GM18502 (cell line): ENCODE results near the gene BIK.
"Not testable (repeated sequence)": the region's sequence is repeated elsewhere in the genome, so short reads cannot be mapped to it uniquely, and the experiment has no call there.

Source experiments
- ATAC-seq: cut with Tn5 transposase; IDR thresholded peaks from one replicate; pipeline ENCODE4 v1.9.1; 2021; ENCODE audit warnings: mild to moderate bottlenecking; ENCODE audit not compliant: unreplicated experiment, poor library complexity

The BIK gene

DNA sequence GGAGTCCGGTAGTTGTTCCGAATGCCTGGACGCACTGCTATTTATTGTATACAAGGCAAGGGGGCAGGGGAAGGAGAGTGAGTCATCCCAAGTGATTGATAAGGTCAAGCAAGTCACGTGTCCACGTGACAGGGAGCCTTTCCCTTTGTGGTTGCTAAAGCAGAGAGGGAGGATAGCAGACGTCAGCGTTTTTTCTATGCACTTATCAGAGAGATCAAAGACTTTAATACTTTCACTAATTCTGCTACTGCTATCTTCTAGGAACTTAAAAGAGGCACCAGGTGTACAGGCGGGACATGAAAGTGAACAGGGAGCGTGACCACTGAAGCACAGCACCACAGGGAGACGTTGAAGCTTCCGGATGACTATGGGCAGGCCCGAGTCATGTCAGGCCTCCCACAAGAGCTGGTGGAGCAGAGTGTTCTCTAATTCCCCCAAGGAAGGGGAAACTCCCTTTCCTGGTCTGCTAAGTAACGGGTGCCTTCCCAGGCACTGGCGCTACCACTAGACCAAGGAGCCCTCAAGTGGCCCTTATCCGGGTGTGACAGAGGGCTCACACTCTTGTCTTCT is 6.4 kb upstream of the BIK start:
- ATAC-seq: not testable (repeated sequence)

DNA sequence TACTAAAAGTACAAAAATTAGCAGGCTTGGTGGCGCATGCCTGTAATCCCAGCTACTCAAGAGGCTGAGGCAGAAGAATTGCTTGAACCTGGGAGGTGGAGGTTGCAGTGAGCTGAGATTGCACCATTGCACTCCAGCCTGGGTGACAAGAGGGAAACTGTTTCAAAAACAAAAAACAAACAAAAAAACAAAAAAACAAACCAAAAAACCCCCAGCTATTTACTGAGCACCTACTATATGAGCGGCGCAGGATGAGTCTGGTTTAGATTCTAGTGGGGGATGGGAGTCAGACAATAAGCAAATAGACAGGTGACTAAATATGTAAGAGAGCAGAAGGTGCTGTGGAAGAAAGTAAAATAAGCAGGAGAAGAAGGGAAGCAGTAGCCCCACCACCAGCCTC is 5.6 kb upstream of the BIK start:
- not testable (repeated sequence) for ATAC-seq

DNA sequence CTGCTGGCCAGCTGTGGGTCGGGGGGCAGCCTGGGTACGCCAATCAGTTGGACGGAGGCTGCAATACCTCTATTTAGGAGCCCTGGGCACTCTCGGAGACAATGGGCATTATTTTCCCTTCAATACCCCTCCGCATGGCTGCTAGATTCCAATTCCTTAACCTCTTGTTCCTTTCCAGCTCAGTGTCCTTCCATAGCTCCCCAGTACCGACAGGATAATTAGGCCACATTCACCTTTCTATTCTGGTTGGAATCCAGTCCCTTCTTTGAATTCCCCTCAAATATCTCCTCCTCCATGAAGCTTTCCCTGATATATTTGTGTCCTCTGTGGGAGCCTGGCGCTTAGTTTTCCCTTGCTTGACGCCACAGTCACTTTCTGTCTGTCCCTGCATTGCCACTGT is 4.2 kb upstream of the BIK start:
- ATAC-seq: no peak

DNA sequence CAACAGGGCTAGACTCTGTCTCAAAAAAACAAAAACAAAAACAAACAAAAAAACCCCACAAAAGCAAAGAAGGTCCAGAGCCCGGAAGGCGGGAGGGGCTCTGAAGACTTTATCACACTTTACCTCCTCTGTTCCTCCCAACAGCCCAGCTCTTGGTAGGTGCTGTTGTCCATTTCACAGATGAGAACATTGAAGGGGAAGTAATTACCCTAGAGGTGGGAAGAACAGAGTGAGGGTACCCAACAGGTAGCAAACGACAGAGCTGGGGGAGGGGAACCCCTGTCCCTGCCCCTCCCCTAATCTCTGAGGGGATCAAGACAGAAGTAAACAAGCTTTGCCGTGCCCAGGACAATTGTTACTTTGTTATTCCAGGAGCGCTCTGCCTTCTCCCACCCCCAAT is 1.0 kb upstream of the BIK start:
- ATAC-seq: no peak

DNA sequence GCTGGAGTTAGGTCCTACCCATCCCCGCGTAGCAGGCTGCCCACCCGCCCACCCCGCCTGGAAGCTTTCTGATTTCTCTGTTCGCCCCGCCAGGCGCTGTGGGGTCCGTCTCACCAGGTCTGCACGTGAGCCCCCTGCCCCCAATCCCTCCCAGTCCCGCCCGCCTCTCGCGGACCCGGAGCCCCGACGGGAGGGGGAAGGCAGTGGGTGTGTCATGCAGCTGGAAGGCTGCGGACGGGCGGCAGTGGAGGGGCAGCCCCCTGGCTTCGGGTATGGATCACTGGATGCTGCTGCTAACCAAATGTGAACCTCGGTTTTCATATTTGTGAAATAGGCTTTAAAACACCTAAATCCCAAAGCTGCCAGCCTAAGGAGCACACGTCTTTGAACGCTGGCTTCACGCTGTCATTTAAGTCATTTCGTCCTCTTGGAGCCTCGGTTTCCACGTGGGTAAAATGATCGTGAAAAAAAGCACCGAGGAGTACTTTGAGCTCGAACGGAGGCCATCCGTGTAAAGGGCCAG is 568 bp upstream of the BIK start:
- ATAC-seq: no peak

DNA sequence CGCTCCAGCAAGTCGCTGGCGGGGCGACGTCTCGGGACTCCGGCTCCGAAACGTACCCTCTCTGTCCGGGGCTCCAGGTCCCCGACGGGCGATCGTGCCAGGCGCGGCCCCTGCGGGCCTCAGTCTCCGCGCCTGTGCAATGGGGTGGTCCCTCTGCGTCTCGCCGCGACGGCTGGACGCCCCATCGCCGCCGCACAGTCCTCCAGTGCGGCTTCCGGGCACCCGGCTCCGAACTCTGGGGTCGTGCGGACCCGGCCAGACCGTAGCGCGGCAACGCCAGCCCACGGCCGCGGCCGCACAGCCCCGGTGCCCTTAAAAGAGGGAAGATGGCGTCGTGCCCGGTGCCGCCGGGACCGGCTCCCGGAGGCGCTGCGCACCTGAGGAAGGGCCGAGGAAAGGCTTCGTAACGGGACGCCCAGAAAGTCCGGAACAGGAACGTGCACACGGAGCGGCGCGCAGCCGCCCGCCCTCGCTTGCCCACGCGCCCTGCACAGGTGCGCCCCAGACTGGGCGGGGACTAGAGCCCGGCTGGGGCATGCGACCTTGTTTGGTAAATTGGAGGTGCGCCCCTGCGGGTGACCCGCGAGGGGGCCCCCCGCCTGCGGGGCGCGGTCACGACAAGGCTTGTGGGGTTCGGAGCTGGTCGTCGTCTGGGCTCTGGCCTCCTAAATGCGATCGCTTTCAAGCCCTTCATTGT is 525 bp downstream of the BIK start:
- ATAC-seq: no peak

DNA sequence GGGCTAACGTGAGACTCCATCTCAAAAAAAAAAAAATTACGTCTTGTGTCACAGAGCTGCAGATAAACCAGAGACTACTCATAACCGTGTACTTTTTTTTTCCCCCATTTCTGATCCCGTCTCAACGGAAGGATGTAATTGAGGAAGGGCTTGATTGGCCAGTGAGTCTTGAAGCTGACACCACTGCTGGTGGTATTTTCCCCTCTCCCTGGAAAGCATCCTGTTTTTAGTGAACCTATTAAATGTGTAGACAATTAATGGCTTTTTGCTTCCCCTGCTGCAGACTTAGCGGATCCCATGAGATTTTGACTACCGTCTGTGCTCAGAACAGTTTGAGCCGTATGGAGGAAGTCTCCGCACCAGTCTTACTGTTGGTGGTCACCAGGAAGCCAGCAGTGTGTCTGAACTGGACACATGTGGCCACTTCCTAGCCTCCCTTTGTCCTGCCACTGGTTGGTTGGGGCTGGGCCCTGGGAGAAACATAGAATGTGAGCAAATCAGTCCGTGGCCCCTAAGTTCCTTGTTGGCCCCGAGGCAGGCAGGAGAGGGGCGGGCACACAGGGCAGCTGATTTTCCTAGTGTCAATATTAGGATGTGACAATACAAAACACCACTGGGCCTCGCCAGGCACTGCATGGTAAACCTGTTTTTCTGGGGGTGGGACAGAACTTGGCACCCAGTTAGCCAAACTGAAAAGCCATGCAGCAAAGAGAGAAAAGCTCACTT is 3.1 kb downstream of the BIK start:
- ATAC-seq: no peak

DNA sequence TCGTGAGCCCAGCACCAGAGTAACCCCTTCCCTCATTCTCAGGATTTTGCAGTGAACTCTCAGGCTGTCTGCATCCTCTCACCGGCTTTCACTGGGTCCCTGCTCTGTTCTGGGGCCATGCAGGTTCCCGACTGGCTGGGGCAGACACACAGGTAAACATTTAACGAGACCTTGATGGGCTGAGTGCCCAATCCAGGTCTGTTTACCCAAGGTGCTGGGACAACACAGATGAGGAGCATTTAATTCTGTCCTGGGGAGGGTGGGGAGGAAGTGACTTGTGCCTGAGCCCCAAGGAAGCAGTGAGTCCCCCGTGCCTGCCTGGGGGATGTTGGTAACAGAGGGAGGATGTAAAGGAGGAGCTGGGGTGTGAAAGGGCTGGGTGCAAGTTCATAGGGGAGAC is 4.4 kb downstream of the BIK start:
- no peak for ATAC-seq

DNA sequence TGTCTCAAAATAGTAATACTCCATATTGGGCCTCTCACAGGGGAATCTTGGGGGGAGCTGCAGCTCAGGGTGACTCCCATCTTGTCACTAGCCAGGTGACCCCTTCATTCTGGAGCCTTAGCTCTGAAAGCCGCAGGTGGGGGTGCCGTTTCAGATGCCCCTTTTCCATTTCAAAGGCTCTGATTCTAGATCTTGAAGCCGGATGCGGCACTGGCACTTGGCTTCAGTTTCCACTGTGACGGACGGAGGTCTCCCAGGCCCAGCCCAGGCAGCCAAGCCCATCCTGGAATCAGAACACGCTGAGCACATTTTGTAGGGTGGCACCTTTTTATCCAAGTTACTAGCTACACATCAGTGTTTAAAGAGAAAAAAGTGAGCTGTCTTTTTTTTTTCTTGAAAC is 6.4 kb downstream of the BIK start:
- ATAC-seq: no peak

DNA sequence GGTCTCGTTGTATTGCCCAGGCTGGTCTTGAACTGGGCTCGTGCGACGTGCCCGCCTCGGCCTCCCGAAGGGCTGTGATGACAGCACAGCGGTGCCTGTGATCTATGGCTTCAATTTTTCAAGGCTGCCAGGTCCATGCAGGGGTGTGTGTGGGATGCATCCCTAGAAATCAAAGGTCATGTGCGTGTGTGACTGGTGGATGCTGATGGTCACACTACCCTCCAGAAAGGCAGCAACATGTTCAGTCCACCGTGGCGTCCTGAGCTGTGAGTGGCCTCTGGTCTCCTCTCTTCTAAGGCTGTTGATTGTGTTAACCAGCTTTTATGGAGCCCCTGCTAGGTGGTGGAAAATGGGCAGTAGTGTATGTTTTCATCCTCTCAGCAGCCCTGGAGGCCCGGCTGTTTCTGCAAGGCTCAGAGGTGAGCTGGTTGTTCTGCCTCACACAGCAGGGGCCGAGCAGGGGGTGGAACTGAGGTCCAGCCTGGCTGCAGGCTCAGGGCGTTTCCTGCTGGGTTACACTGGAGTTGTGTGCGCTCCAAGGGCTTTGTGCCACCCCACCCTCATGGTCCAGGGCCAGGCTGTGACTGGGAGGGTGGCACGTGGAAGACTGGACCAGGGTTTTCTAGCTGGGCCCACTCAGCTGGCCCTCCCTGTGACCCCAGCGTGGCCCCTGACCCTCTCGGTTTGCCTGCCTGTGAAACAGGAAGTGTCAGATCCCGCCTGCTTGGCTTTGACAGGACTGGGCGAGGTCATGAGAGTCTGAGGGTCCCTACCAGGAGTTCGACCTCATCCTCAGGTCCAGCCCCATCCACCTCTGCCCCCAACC is 7.7 kb downstream of the BIK start:
- no peak for ATAC-seq

DNA sequence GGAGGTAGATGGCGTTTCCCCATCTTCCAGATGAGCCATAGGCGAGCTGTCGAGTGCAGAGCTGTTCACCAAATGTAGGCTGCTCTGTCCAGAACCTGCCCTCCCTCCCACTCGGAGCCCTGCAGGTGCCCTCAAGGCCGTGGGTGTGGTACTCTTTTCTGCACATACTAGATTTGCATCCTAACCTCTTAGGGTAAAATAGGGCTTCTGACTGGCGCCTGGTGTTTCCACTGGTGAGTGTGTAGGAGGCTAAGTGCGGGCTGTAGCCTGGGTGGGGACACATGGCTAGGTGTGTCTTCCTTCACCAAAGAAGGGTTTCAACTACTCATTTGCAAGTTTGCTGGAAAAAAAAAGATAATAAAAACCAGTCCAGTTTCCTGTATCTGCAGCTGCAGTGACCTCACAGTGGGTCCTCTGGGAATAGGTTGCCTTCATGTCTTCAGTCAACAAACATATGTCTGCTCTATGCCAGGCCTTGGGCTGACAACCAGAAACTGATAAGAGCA is 8.5 kb downstream of the BIK start:
- no peak for ATAC-seq

DNA sequence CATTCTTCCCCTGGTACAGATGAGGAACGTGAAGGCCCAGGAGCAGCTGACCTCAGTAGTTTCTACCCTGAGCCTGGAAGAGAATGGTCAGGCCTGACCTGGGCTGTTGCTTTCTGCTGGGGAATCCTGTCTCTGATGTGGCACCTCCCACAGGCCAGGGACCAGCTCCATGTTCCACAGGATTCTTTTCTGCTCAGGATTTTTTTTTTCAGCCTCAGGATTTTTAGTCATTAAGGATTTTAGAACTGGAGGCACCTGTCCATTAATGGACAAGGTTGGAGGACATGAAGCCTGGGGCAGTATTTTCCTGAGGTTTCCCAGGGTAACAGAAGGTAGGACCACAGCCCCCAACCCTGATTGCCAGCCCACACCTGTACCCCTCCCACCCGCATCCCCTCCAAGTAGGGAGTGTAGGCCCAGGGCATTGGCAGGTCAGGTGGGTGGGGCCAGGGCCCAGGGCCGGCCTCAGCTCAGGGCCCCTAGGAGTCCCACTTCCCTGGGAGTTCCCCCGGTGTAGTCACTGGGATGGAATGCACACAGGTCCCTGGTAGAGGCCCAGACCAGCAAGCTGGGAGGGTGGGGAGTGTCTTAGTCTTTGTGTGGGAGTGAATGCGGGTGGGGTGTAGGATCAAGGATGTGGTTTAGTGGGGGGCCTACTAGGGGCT is 16.1 kb downstream of the BIK start:
- no peak for ATAC-seq

DNA sequence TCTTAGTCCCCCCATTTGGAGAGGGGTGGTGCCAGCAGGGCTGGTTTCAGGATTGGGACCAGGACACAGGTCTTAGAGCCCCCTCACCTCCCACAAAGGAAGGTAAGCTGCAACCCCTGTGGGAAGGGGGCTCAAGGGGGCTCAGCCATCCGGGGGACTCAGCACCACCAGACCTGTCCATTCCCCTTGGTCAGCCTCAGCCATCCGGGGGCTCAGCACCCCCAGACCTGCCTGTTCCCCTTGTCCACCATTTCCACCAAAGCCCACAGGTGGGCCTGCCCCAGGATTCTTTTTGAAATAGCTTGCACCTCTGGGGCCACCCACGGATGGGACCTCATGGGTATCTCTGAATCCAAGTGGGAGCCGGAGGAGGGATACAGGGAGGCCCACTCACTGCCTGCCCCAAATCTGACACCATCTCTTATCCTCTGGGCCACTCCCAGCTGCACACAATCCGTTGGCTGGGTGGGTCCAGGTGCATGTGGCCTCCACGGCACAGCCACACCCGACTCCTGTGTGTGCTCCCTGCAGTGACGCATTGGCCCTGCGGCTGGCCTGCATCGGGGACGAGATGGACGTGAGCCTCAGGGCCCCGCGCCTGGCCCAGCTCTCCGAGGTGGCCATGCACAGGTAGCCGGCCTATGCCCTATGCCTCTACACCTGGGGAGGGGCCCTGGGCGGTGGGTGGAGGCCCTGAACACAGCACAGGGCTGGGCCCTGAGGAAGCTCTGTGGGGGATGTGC is 16.8 kb downstream of the BIK start:
- ATAC-seq: no peak

DNA sequence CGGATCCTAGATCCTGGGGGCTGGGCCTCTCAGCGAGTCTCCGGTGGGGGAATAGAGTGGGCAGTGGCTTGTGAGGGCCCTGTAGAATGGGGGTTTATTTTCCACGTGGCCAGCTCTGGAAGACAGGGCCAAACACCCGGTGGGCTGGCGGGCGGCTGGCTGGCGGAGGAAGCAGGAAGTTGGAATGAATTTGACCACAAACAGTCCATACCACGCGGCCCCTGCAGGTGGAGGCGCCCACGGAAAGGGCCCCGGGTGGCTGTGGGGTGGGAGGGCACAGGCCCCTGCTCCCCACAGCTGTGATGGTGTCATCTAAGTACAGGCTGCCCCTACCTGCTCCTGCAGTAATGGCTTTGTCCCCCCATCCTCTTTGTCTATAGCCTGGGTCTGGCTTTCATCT is 17.6 kb downstream of the BIK start:
- ATAC-seq: no peak

DNA sequence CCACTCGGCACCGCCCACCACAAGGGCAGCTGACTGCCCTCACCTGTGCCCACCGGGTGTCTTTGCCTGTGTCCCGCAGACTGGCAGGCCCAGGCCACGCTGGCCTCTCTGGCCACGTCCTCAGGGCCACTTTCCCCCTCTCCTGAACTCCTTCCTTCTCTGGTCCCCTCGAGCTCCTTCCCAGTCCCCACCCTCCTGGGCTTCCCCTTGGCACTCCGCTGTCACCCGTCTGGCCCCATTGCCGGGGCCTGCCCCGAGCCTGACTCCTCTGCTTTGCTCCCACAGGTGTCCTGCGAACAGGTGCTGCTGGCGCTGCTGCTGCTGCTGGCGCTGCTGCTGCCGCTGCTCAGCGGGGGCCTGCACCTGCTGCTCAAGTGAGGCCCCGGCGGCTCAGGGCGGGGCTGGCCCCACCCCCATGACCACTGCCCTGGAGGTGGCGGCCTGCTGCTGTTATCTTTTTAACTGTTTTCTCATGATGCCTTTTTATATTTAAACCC is 18.4 kb downstream of the BIK start:
- ATAC-seq: no peak

DNA sequence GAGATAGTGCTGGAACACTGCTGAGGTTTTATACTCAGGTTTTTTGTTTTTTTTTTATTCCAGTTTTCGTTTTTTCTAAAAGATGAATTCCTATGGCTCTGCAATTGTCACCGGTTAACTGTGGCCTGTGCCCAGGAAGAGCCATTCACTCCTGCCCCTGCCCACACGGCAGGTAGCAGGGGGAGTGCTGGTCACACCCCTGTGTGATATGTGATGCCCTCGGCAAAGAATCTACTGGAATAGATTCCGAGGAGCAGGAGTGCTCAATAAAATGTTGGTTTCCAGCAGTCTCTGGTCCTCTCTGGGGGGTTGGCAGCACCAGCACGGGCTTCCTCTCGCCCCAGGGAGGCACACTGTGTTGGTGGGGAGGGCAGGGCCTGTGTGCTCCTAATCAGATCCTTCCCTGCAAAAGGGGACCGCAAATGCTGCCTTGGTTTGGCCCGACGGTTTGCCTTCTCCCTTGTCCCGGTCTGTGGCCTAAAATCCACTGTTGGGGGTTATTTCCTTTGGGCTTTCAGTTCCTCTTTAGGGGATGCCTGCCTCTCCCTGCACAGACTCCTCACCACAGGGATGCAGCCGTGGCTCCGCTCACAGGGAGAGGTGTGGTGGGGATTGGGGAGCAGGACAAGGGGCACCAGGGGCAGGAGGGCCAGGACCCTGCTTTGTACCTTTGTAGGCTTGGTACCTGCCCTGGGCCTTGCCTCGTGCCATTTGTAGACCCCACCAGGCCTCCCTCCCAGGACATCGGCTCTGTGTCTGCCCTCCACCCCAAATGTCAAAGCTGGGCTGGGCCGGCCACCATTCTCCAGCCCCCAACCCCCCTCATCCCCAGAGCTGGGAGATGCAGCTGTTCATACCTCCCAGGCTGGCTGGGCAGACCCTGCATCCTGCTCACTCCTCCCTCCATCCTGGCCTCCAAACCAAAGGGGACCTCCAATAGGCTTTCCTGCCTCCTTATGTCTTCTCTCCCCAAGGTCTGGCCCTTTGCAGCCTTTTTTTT is 19.2 kb downstream of the BIK start:
- ATAC-seq: no peak

DNA sequence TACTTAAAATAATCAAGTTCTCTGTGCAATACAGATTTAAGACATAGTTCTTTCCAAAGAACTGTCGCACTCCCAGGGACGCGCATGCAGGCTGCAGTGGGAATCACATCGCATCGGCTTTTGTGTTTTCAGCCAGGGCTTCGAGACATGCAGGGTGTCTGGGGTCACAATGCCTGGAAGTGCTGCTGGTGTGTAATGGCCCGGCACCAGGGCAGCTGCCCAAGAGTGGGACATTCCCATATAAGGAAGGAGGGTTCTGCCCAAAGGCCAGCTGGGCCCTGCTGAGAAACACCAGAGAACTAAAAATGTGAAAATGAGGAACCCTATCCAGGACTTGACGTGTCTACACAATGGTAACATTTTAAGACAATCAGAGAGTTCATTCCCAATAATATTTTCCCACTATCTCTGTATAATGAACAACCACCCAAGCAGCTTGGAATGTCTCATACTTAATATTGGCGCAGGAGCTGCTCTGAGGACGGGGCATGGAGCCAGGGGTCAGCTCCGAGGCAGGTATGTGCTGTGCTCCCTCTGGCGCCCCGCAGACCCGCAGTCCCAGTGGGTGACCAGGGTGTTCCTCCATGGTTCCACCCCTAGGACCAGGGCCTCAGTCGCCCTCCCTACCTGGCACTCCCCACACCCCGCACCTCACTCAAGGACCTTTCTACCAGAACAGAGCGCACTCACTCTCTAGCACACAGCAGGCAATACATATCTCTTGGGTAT is 21.4 kb downstream of the BIK start:
- no peak for ATAC-seq
